Thoracic aorta (tissue), 2 donors: Measurements from ENCODE around the gene TANC2. TPM values are rescaled to one million over a fixed set of nuclear protein-coding genes. Genes with fewer than 3 reads are reported as not detected.

Experiments
- ATAC-seq: fragments of 150-250 bp; one replicate; pipeline ENCODE4 v1.8.0; 2017; ENCODE audit warnings: low read depth; ENCODE audit not compliant: insufficient number of reproducible peaks, low FRiP score
- DNase-seq: peaks from one replicate; pipeline ENCODE4 v3.0.0-alpha.2; 2020; ENCODE audit warnings: low spot score
- H3K27ac ChIP-seq, 2 donors: fragments of 200-600 bp; sonication (generic); 1 replicate in 1 of 2; 2 replicates in 1 of 2; pipeline ENCODE4 v1.5.1; 2016; ENCODE audit warnings: mild to moderate bottlenecking in 2 of 2, moderate library complexity in 2 of 2
- H3K27me3 ChIP-seq: fragments of 200-600 bp; sonication (generic); replicated peaks from 2 replicates; pipeline ENCODE4 v1.6.0; 2016; ENCODE audit warnings: mild to moderate bottlenecking; ENCODE audit not compliant: insufficient read depth
- H3K36me3 ChIP-seq: fragments of 200-600 bp; sonication (generic); one replicate; pipeline ENCODE4 v1.5.1; 2016
- H3K4me1 ChIP-seq, 2 donors: fragments of 200-600 bp; sonication (generic); 1 replicate in 1 of 2; 2 replicates in 1 of 2; pipeline versions ENCODE4 v1.5.1 to v1.6.0; 2016; ENCODE audit warnings: low read depth in 2 of 2, mild to moderate bottlenecking in 1 of 2; ENCODE audit not compliant: control insufficient read depth in 1 of 2
- H3K4me3 ChIP-seq: fragments of 200-600 bp; sonication (generic); 2 replicates; pipeline ENCODE4 v1.5.1; 2016; ENCODE audit warnings: mild to moderate bottlenecking
- H3K9me3 ChIP-seq: fragments of 200-600 bp; sonication (generic); 2 replicates; pipeline ENCODE4 v1.5.1; 2016
- total RNA-seq, 2 donors: library from RNA; depleted of rRNA; stranded (reverse); fragments of >200 nt; gene quantifications; one replicate each; pipeline versions ENCODE4 v1.1.0 to v1.2.3, GENCODE V29; 2016
- TF ChIP-seq, protein P1 (sequence below): fragments of 200-600 bp; sonication (generic); IDR thresholded peaks from one replicate; pipeline ENCODE4 v1.5.1; 2019; ENCODE audit warnings: antibody characterized with exemption

The TANC2 gene
- total RNA-seq, 2 donors from 2014 or later = 19.6 to 42.7 TPM

DNA sequence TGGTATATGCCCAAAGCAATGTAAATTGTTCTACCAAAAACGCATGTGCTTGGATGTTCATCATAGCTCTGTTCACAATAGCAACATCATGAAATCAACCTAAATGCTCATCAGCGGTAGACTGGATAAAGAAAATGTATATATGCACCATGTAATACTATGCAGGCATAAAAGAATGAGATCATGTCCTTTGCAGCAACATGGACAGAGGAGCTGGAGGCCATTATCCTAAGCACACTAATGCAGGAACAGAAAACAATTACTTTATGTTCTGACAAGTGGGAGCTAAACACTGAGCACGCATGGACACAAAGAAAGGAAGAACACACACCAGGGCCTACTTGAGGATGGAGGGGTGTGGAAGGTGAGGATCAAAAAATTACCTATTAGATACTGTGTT lies 33.7 kb downstream of the TANC2 start:
- no peaks in the 10 kb centered on the region for H3K27me3 ChIP-seq
- TF ChIP-seq, protein P1, sequence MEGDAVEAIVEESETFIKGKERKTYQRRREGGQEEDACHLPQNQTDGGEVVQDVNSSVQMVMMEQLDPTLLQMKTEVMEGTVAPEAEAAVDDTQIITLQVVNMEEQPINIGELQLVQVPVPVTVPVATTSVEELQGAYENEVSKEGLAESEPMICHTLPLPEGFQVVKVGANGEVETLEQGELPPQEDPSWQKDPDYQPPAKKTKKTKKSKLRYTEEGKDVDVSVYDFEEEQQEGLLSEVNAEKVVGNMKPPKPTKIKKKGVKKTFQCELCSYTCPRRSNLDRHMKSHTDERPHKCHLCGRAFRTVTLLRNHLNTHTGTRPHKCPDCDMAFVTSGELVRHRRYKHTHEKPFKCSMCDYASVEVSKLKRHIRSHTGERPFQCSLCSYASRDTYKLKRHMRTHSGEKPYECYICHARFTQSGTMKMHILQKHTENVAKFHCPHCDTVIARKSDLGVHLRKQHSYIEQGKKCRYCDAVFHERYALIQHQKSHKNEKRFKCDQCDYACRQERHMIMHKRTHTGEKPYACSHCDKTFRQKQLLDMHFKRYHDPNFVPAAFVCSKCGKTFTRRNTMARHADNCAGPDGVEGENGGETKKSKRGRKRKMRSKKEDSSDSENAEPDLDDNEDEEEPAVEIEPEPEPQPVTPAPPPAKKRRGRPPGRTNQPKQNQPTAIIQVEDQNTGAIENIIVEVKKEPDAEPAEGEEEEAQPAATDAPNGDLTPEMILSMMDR = no peak
- H3K36me3 ChIP-seq = no peaks in the 10 kb centered on the region
- no peak for ATAC-seq
- H3K4me3 ChIP-seq = no peak overlapping the region
- no peak overlapping the region for H3K27ac ChIP-seq
- DNase-seq = no peak
- peaks cover 3 to 6% of the 10 kb centered on the region in 2 donors for H3K4me1 ChIP-seq
- no peaks in the 10 kb centered on the region for H3K9me3 ChIP-seq

DNA sequence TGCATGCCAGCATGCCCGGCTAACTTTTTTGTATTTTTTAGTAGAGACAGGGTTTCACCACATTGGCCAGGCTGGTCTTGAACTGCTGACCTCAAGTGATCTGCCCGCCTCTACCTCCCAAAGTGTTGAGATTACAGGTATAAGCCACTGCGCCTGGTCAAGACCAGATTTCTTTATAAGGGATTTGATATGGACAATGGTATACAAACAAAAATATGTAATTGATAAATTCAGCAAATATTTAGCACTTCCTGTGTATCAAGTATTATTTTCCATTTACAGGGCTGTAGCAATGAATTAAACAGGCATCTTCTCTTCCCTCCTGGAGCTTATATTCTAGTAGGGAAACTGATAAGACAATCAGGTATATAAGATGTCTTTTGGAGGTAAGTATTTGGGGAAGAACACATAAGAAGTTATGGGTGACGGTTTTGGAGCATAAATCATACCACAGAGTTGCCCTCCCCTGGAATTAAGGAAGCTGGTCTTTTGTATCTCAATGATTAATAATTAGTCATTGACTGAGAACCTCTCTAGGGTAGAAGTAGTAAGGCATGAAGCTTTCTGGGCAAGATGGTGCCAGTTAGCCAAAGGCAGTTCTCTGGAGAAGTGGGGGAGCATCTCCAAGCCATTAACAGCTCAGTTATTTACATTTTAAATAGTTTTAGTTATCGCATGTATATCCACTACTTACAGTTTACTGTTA lies 35.8 kb downstream of the TANC2 start:
- no peak overlapping the region for H3K4me3 ChIP-seq
- H3K27me3 ChIP-seq = no peaks in the 10 kb centered on the region
- ATAC-seq = no peak
- DNase-seq = no peak
- H3K4me1 ChIP-seq = no peaks in the 10 kb centered on the region
- H3K27ac ChIP-seq = no peak overlapping the region
- no peaks in the 10 kb centered on the region for H3K9me3 ChIP-seq
- TF ChIP-seq, protein P1 = no peak
- H3K36me3 ChIP-seq = no peaks in the 10 kb centered on the region

DNA sequence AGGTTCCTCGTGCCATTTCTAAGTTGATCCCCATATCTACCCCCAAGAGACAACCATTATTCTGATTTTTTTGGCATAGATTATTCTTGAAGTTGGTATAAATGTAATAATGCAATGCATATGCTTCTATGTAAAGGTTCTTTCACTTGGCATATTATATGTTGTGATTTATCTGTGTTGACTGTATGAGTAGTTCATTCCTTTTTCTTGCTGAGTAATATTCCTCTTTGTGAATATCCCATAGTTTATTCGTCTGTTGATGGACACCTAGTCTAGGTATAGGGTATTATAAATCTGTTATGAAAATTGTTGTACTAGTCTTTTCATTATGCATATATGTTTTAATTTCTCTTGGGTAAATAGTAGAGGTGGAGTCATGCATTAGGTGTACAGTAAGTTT lies 36.6 kb downstream of the TANC2 start:
- TF ChIP-seq, protein P1 = no peak
- H3K4me1 ChIP-seq = no peaks in the 10 kb centered on the region

DNA sequence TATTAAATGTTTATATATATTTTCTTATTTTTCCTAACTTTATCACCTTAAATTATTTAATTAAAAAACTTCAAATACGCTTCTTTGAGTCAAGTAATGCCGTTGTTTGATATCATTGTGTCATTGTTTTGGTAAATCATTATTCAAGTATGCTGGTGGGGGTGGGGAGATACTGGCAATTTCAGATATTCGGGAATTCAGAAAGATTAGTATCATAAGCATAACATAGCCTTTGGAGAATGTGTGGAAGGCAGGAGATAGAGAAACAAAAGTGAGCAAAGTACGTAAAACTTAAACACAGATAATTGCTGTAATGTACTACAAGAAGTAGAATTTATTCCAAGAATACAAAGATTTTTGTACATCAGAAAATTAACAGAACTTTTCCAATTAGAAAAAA lies 49.8 kb downstream of the TANC2 start:
- Histone ChIP-seq H3K4me3 (no peak overlapping the region), H3K27me3 (no peaks in the 10 kb centered on the region), H3K4me1 (no peaks in the 10 kb centered on the region), H3K36me3 (no peaks in the 10 kb centered on the region), H3K9me3 (no peaks in the 10 kb centered on the region), H3K27ac (no peak overlapping the region)
- ATAC-seq (no peak), DNase-seq (no peak)
- TF ChIP-seq, protein P1 = no peak

More for the DNA sequence above, 36.6 kb downstream of the TANC2 start:
- Histone ChIP-seq H3K27ac (no peak overlapping the region), H3K27me3 (no peaks in the 10 kb centered on the region), H3K4me3 (no peak overlapping the region), H3K9me3 (no peaks in the 10 kb centered on the region), H3K36me3 (no peaks in the 10 kb centered on the region)
- DNase-seq (no peak), ATAC-seq (no peak)

Other genes with a start within 250 kb of the TANC2 start
- not detected for gene MARCHF10, start 157.9 kb upstream of the TANC2 start, total RNA-seq